Cardiac fibroblast (primary cell): ENCODE results near the gene PGLYRP4.

ENCODE experiments used
- DNase-seq, 2 donors: peaks; one replicate each; pipeline versions ENCODE4 v3.0.0 to v3.0.0-alpha.2; 2010; ENCODE audit warnings: low read depth in 2 of 2
- H3K4me3 ChIP-seq, 2 donors: replicated peaks in 1 of 2; 1 replicate in 1 of 2; 2 replicates in 1 of 2; pipeline ENCODE4 v1.5.1; 2011; ENCODE audit warnings: low read depth in 2 of 2, low read length in 2 of 2, mild to moderate bottlenecking in 2 of 2, moderate library complexity in 1 of 2
- CTCF ChIP-seq: IDR thresholded peaks from one replicate; pipeline ENCODE4 v1.5.1; 2011; ENCODE audit warnings: low read depth, mild to moderate bottlenecking, low read length, inconsistent platforms

The PGLYRP4 gene

DNA sequence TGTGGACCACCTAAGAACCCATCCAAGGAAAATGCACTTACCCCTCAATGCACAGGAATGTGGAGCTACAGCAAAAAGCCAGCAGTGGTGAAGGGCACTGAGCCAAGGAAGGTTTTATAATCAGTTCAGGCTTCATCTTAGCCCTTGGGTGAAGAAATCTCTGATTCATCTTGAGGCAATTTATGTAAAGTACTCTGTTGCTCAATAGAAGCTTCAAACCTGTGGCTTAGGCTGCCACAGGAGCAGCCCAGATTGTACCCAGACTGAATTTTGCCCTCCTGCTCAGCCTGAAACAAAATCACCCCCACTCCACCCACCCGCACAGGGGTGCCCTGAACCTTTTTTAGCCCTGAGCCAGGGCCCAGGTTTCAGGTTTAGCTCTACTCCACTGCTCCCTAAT lies 26.9 kb upstream of the PGLYRP4 start, which contains the start of gene S100A12:
Gene S100A12 (minus strand): TSS at position 111 of the 400 bp plus-strand sequence. CDS start 1,029 bp downstream, outside the sequence.
- peak; percentile 69 to 85 for DNase-seq
- H3K4me3 ChIP-seq: no peak within 1 kb of the TSS
- TF ChIP-seq CTCF: no peak

DNA sequence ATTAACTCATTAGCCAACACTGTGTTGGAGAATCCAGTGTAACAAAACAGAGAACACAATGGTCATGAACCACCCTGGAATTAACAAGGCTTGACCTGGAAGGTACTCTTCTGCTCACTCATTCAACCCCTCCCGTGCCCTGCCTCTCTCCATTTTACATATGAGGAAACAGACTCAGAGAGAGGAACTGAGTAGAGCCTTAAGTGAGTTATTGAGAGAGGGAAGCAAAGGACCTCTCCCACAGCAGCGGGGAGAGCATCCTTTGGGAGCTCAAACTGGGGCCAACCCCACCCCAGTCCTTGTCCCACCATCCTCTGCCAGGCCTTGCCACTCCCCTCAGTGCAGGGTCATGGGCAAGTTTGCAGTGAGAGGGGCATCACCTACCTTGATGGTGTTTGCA lies 25.4 kb upstream of the PGLYRP4 start:
- TF ChIP-seq CTCF: no peak
- no peak overlapping the region for H3K4me3 ChIP-seq
- DNase-seq: no peak

DNA sequence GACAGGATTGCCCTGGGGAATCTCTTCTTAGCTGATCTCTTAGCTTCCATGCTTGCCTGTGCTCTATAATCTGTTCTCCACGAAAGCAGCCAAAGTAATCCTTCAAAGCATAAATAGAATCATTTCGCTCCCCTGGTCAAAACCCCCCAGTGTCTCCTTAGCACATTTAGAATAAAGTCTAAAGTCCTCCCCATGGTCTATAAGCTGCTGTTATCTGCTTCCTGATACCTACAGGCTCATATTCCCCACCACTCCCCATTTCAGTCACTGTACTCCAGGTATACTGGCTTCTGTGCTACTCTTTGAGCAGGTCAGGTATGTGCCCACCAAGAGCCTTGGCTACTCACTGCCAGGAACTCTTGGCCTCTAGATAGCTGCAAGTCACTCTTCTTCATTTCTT lies 23.9 kb upstream of the PGLYRP4 start:
- no peak for DNase-seq
- no peak overlapping the region for H3K4me3 ChIP-seq
- TF ChIP-seq CTCF: no peak

GRCh38 chr1:153371231-153371630 lies 22.6 kb upstream of the PGLYRP4 start:
- no peak for TF ChIP-seq CTCF
- no peak overlapping the region for H3K4me3 ChIP-seq
- no peak for DNase-seq

DNA sequence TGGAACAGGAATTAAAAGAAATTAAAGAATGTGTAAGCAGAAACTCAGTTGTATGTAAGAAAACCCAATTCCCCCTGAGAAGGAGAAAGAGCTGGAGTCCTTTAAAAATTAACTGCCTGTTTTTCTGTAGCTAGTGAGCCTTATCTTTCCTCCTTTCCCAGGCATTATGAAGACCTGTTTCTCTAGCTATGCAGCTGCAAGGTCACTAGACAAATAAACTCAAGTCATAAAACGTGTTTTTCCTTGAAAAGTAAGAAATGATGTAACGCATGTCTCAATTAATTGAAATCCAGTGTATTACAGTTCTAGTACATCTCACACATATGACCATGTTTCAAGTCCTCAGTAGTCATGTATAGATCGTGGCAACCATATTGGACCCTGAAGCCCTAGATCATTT lies 21.5 kb upstream of the PGLYRP4 start:
- DNase-seq: no peak
- no peak overlapping the region for H3K4me3 ChIP-seq
- no peak for TF ChIP-seq CTCF

- no peak for DNase-seq
- no peak overlapping the region for H3K4me3 ChIP-seq
- TF ChIP-seq CTCF: no peak
Measured at GRCh38 chr1:153368495-153368894, 19.9 kb upstream of the PGLYRP4 start.

DNA sequence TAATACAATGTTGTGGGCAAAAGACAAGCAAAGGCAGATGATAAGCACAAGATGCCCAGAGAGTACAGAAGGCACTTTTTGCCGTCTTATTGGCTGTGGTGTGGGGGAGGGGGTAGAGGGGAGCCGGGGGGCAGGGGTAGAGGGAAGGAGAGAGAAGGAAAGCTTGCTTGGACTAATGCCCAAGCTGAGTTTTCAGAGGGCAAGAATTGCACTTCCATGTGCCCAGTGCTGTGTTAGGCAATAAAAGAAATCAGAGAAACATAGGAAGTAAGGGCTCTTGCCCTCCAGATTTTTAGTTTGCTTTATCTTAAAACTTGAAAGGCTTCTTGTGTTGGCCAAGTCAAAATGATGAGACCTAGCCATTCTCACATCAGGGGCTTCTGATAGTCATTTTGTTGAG lies 18.4 kb upstream of the PGLYRP4 start:
- no peak for DNase-seq
- H3K4me3 ChIP-seq: no peak overlapping the region
- TF ChIP-seq CTCF: no peak
